ENCODE data around the gene NSRP1.
"Not testable (repeated sequence)": the region's sequence is repeated elsewhere in the genome, so short reads cannot be mapped to it uniquely, and the experiment has no call there.

The NSRP1 gene

GRCh38 chr17:30197416-30197815 lies 80.8 kb downstream of the NSRP1 start:
- Histone ChIP-seq H3K4me1 (ENCODE audit: low read length) (no peaks in the 10 kb centered on the region), H3K9me2 (replicated peaks; ENCODE audit: insufficient read depth, low read length) (no peaks in the 10 kb centered on the region), H3K4me3 (ENCODE audit: low read length) (no peak overlapping the region), H3F3A (ENCODE audit: insufficient read depth, low read length) (no peaks in the 10 kb centered on the region), H3K79me2 (ENCODE audit: low read length) (no peaks in the 10 kb centered on the region), H3K36me3 (replicated peaks; ENCODE audit: insufficient read depth, low read length) (no peaks in the 10 kb centered on the region), H2AFZ (ENCODE audit: low read length) (no peak overlapping the region), H3K27ac (ENCODE audit: low read length) (no peak overlapping the region), H3K4me2 (ENCODE audit: low read depth, low read length) (no peak overlapping the region), H3K9me3 (replicated peaks; ENCODE audit: insufficient read depth, low read length) (no peaks in the 10 kb centered on the region), H4K20me1 (ENCODE audit: insufficient read depth, low read length) (no peaks in the 10 kb centered on the region), H3K27me3 (replicated peaks; ENCODE audit: insufficient read depth, low read length) (no peaks in the 10 kb centered on the region), H3K9ac (ENCODE audit: low read length) (no peak overlapping the region)
- DNase-seq, result no peak
- no peak for TF ChIP-seq CTCF (IDR thresholded peaks at IDR 0.05; ENCODE audit: low read length)
- no peak for TF ChIP-seq EZH2 (optimal IDR thresholded peaks at IDR 0.05; ENCODE audit: low read depth, low read length)
- no peak for TF ChIP-seq EZH2phosphoT487 (IDR thresholded peaks at IDR 0.05; ENCODE audit: low read length)

- Histone ChIP-seq H3F3A (ENCODE audit: insufficient read depth, low read length) (no peaks in the 10 kb centered on the region), H3K79me2 (ENCODE audit: low read length) (no peaks in the 10 kb centered on the region), H4K20me1 (ENCODE audit: insufficient read depth, low read length) (no peaks in the 10 kb centered on the region), H3K4me1 (ENCODE audit: low read length) (no peaks in the 10 kb centered on the region), H3K27me3 (replicated peaks; ENCODE audit: insufficient read depth, low read length) (no peaks in the 10 kb centered on the region), H3K36me3 (replicated peaks; ENCODE audit: insufficient read depth, low read length) (no peaks in the 10 kb centered on the region), H3K9me3 (replicated peaks; ENCODE audit: insufficient read depth, low read length) (no peaks in the 10 kb centered on the region), H3K4me3 (ENCODE audit: low read length) (no peak overlapping the region), H2AFZ (ENCODE audit: low read length) (no peak overlapping the region), H3K4me2 (ENCODE audit: low read depth, low read length) (no peak overlapping the region), H3K27ac (ENCODE audit: low read length) (no peak overlapping the region), H3K9ac (ENCODE audit: low read length) (no peak overlapping the region), H3K9me2 (replicated peaks; ENCODE audit: insufficient read depth, low read length) (no peaks in the 10 kb centered on the region)
- DNase-seq, result no peak
- TF ChIP-seq CTCF (IDR thresholded peaks at IDR 0.05; ENCODE audit: low read length) (no peak), EZH2 (optimal IDR thresholded peaks at IDR 0.05; ENCODE audit: low read depth, low read length) (no peak), EZH2phosphoT487 (IDR thresholded peaks at IDR 0.05; ENCODE audit: low read length) (no peak)
Measured at GRCh38 chr17:30199600-30199999, 83.0 kb downstream of the NSRP1 start.

- H3K9ac ChIP-seq (ENCODE audit: low read length), result no peak overlapping the region
- H2AFZ ChIP-seq (ENCODE audit: low read length), result no peak overlapping the region
- H3K9me2 ChIP-seq (replicated peaks; ENCODE audit: insufficient read depth, low read length), result no peaks in the 10 kb centered on the region
- H3K79me2 ChIP-seq (ENCODE audit: low read length), result no peaks in the 10 kb centered on the region
- H3K36me3 ChIP-seq (replicated peaks; ENCODE audit: insufficient read depth, low read length), result no peaks in the 10 kb centered on the region
- H4K20me1 ChIP-seq (ENCODE audit: insufficient read depth, low read length), result no peaks in the 10 kb centered on the region
- DNase-seq, result no peak
- H3K4me1 ChIP-seq (ENCODE audit: low read length), result no peaks in the 10 kb centered on the region
- H3K4me2 ChIP-seq (ENCODE audit: low read depth, low read length), result no peak overlapping the region
- no peaks in the 10 kb centered on the region for H3F3A ChIP-seq (ENCODE audit: insufficient read depth, low read length)
- TF ChIP-seq CTCF (IDR thresholded peaks at IDR 0.05; ENCODE audit: low read length) (no peak), EZH2phosphoT487 (IDR thresholded peaks at IDR 0.05; ENCODE audit: low read length) (no peak), EZH2 (optimal IDR thresholded peaks at IDR 0.05; ENCODE audit: low read depth, low read length) (no peak)
- H3K9me3 ChIP-seq (replicated peaks; ENCODE audit: insufficient read depth, low read length), result no peaks in the 10 kb centered on the region
- H3K4me3 ChIP-seq (ENCODE audit: low read length), result no peak overlapping the region
- H3K27ac ChIP-seq (ENCODE audit: low read length), result no peak overlapping the region
- no peaks in the 10 kb centered on the region for H3K27me3 ChIP-seq (replicated peaks; ENCODE audit: insufficient read depth, low read length)
Measured at GRCh38 chr17:30200106-30200505, 83.5 kb downstream of the NSRP1 start.

GRCh38 chr17:30200656-30201055 lies 84.0 kb downstream of the NSRP1 start:
- not testable (repeated sequence) for H3K9me3 ChIP-seq (replicated peaks; ENCODE audit: insufficient read depth, low read length); H3K4me3 ChIP-seq (ENCODE audit: low read length); H3K4me2 ChIP-seq (ENCODE audit: low read depth, low read length); H2AFZ ChIP-seq (ENCODE audit: low read length); H3F3A ChIP-seq (ENCODE audit: insufficient read depth, low read length); H3K79me2 ChIP-seq (ENCODE audit: low read length); H3K9me2 ChIP-seq (replicated peaks; ENCODE audit: insufficient read depth, low read length); H3K27ac ChIP-seq (ENCODE audit: low read length); H3K27me3 ChIP-seq (replicated peaks; ENCODE audit: insufficient read depth, low read length); H4K20me1 ChIP-seq (ENCODE audit: insufficient read depth, low read length); DNase-seq; H3K4me1 ChIP-seq (ENCODE audit: low read length); H3K36me3 ChIP-seq (replicated peaks; ENCODE audit: insufficient read depth, low read length); H3K9ac ChIP-seq (ENCODE audit: low read length)
